GM23338 (cell line): Measurements from ENCODE around the gene OR10S1. TPM values are rescaled to one million over a fixed set of nuclear protein-coding genes. Genes with fewer than 3 reads are reported as not detected.

Experiments
- ZNF331 ChIP-seq: fragments of 250-450 bp; sonication (Bioruptor Pico); IDR thresholded peaks from 2 replicates; pipeline ENCODE4 v1.5.0; 2020; ENCODE audit warnings: low read depth, mild to moderate bottlenecking, moderate library complexity
- polyA plus RNA-seq: library from polyadenylated mRNA; unstranded; fragments of >200 nt; fragmentation: Nextera tagmentation; extraction: Ambion mirVana; gene quantifications from 2 replicates; pipeline ENCODE4 v1.2.1, GENCODE V29; 2016
- total RNA-seq: library from RNA; depleted of rRNA; stranded (reverse); fragments of >200 nt; shearing (Covaris generic); gene quantifications from 2 replicates; pipeline ENCODE4 v1.2.3, GENCODE V29; 2014
- TF ChIP-seq, protein P1 (sequence below): fragments of 250-450 bp; sonication (Bioruptor Pico); IDR thresholded peaks from 2 replicates; pipeline ENCODE4 v1.5.0; 2020; ENCODE audit warnings: mild to moderate bottlenecking, moderate library complexity
- TF ChIP-seq, protein P2 (sequence below): IDR thresholded peaks from 2 replicates; pipeline ENCODE4 v1.6.1; 2016; ENCODE audit warnings: antibody characterized with exemption
- TF ChIP-seq, protein P3 (sequence below), 2 experiments: fragments of 200-600 bp in 1 of 2; sonication (generic) in 1 of 2; conservative IDR thresholded peaks; 2 replicates each; pipeline versions ENCODE4 v1.5.1 to v1.6.1; 2016 to 2017; ENCODE audit warnings: antibody characterized with exemption in 2 of 2, low read depth in 2 of 2, mild to moderate bottlenecking in 2 of 2, moderate library complexity in 1 of 2
- TF ChIP-seq, protein P4 (sequence below): IDR thresholded peaks from one replicate; pipeline ENCODE4 v1.6.1; 2018; ENCODE audit warnings: antibody characterized with exemption; ENCODE audit not compliant: unreplicated experiment

The OR10S1 gene
- total and polyA plus RNA-seq, 2 experiments from 2014 or later = not detected

DNA sequence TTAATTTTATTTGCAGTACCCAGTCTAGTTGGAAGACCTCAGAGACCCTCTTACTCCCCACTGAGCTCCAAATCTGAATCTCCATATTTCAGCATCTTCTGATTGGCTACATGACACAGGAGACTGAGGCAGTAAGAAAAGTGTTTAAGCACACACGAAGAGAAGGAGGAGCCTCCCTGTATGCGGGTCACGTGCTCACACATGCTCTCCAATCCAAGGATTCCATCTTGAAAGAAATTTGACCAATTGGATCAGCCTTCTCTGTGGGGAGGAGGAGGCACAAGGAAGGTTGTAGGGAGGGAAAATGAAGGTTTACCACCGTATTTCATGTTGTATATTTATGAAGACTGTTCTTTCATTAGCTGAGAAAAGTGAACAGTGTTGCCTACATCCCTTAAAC, 35.2 kb downstream of the OR10S1 start (continued):
- TF ChIP-seq, protein P1, sequence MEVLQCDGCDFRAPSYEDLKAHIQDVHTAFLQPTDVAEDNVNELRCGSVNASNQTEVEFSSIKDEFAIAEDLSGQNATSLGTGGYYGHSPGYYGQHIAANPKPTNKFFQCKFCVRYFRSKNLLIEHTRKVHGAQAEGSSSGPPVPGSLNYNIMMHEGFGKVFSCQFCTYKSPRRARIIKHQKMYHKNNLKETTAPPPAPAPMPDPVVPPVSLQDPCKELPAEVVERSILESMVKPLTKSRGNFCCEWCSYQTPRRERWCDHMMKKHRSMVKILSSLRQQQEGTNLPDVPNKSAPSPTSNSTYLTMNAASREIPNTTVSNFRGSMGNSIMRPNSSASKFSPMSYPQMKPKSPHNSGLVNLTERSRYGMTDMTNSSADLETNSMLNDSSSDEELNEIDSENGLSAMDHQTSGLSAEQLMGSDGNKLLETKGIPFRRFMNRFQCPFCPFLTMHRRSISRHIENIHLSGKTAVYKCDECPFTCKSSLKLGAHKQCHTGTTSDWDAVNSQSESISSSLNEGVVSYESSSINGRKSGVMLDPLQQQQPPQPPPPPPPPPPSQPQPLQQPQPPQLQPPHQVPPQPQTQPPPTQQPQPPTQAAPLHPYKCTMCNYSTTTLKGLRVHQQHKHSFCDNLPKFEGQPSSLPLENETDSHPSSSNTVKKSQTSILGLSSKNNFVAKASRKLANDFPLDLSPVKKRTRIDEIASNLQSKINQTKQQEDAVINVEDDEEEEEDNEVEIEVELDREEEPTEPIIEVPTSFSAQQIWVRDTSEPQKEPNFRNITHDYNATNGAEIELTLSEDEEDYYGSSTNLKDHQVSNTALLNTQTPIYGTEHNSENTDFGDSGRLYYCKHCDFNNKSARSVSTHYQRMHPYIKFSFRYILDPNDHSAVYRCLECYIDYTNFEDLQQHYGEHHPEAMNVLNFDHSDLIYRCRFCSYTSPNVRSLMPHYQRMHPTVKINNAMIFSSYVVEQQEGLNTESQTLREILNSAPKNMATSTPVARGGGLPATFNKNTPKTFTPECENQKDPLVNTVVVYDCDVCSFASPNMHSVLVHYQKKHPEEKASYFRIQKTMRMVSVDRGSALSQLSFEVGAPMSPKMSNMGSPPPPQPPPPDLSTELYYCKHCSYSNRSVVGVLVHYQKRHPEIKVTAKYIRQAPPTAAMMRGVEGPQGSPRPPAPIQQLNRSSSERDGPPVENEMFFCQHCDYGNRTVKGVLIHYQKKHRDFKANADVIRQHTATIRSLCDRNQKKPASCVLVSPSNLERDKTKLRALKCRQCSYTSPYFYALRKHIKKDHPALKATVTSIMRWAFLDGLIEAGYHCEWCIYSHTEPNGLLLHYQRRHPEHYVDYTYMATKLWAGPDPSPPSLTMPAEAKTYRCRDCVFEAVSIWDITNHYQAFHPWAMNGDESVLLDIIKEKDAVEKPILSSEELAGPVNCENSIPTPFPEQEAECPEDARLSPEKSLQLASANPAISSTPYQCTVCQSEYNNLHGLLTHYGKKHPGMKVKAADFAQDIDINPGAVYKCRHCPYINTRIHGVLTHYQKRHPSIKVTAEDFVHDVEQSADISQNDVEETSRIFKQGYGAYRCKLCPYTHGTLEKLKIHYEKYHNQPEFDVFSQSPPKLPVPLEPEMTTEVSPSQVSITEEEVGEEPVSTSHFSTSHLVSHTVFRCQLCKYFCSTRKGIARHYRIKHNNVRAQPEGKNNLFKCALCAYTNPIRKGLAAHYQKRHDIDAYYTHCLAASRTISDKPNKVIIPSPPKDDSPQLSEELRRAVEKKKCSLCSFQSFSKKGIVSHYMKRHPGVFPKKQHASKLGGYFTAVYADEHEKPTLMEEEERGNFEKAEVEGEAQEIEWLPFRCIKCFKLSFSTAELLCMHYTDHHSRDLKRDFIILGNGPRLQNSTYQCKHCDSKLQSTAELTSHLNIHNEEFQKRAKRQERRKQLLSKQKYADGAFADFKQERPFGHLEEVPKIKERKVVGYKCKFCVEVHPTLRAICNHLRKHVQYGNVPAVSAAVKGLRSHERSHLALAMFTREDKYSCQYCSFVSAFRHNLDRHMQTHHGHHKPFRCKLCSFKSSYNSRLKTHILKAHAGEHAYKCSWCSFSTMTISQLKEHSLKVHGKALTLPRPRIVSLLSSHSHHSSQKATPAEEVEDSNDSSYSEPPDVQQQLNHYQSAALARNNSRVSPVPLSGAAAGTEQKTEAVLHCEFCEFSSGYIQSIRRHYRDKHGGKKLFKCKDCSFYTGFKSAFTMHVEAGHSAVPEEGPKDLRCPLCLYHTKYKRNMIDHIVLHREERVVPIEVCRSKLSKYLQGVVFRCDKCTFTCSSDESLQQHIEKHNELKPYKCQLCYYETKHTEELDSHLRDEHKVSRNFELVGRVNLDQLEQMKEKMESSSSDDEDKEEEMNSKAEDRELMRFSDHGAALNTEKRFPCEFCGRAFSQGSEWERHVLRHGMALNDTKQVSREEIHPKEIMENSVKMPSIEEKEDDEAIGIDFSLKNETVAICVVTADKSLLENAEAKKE (CRISPR knock-in tag) = no peak
- TF ChIP-seq, protein P2, sequence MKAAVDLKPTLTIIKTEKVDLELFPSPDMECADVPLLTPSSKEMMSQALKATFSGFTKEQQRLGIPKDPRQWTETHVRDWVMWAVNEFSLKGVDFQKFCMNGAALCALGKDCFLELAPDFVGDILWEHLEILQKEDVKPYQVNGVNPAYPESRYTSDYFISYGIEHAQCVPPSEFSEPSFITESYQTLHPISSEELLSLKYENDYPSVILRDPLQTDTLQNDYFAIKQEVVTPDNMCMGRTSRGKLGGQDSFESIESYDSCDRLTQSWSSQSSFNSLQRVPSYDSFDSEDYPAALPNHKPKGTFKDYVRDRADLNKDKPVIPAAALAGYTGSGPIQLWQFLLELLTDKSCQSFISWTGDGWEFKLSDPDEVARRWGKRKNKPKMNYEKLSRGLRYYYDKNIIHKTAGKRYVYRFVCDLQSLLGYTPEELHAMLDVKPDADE = no peak
- TF ChIP-seq, protein P3, sequence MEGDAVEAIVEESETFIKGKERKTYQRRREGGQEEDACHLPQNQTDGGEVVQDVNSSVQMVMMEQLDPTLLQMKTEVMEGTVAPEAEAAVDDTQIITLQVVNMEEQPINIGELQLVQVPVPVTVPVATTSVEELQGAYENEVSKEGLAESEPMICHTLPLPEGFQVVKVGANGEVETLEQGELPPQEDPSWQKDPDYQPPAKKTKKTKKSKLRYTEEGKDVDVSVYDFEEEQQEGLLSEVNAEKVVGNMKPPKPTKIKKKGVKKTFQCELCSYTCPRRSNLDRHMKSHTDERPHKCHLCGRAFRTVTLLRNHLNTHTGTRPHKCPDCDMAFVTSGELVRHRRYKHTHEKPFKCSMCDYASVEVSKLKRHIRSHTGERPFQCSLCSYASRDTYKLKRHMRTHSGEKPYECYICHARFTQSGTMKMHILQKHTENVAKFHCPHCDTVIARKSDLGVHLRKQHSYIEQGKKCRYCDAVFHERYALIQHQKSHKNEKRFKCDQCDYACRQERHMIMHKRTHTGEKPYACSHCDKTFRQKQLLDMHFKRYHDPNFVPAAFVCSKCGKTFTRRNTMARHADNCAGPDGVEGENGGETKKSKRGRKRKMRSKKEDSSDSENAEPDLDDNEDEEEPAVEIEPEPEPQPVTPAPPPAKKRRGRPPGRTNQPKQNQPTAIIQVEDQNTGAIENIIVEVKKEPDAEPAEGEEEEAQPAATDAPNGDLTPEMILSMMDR (conservative IDR thresholded peaks at IDR 0.05; ENCODE audit: low read depth in 2 of 2) = no peak
- TF ChIP-seq, protein P4, sequence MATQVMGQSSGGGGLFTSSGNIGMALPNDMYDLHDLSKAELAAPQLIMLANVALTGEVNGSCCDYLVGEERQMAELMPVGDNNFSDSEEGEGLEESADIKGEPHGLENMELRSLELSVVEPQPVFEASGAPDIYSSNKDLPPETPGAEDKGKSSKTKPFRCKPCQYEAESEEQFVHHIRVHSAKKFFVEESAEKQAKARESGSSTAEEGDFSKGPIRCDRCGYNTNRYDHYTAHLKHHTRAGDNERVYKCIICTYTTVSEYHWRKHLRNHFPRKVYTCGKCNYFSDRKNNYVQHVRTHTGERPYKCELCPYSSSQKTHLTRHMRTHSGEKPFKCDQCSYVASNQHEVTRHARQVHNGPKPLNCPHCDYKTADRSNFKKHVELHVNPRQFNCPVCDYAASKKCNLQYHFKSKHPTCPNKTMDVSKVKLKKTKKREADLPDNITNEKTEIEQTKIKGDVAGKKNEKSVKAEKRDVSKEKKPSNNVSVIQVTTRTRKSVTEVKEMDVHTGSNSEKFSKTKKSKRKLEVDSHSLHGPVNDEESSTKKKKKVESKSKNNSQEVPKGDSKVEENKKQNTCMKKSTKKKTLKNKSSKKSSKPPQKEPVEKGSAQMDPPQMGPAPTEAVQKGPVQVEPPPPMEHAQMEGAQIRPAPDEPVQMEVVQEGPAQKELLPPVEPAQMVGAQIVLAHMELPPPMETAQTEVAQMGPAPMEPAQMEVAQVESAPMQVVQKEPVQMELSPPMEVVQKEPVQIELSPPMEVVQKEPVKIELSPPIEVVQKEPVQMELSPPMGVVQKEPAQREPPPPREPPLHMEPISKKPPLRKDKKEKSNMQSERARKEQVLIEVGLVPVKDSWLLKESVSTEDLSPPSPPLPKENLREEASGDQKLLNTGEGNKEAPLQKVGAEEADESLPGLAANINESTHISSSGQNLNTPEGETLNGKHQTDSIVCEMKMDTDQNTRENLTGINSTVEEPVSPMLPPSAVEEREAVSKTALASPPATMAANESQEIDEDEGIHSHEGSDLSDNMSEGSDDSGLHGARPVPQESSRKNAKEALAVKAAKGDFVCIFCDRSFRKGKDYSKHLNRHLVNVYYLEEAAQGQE = no peak
- TF ChIP-seq ZNF331 = no peak
